Activated naive CD4-positive, alpha-beta T cell treated with Interleukin-2 at 50 U/mL for 16 hours (primary cell): ENCODE results near the gene PRR20C.
"Not testable (repeated sequence)": the region's sequence is repeated elsewhere in the genome, so short reads cannot be mapped to it uniquely, and the experiment has no call there.

Experiments used
- DNase-seq: peaks from one replicate; pipeline ENCODE4 v3.0.0-alpha.2; 2020

Gene PRR20C

DNA sequence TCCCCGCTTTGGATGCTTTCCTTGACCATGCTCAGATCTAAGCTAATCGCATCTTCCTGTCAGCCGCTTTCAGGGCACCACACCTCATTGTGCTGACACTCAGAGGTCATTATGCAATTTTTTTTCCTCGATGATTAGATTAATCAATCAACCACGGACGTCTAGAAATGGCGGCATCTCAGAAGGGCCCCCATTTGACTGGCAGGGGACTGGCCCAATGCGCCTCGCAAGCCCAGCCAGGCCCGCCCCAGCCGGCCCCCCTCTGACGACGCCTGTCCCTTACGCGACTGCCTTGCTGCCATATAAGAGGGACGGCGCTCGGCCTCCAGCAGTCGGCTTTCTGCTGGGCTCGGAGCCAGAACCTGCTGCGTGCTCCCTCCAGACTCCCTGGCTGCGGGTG is at the start of gene PRR20C:
PRR20C (plus strand) TSS at position 301 of the 400 bp plus-strand sequence. CDS start 387 bp downstream, outside the sequence.
- DNase-seq, result not testable (repeated sequence)

DNA sequence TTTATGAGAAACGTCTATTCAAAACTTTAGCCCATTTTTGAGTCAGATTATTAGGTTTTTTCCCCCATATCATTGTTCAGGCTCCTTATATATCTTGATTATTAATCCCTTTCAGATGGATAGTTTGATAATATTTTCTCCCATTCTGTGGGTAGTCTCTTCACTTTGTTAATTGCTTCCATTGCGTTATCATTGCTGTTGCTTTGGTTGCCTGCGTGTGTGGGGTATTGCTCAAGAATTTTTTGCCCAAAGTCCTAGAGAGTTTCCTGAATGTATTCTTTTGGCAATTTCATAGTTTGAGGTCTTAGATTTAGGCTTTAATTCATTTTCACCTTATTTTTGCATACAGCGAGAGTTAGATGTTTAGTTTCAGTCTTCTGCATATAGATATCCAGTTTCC is 38.9 kb upstream of the PRR20C start:
- no peak for DNase-seq

DNA sequence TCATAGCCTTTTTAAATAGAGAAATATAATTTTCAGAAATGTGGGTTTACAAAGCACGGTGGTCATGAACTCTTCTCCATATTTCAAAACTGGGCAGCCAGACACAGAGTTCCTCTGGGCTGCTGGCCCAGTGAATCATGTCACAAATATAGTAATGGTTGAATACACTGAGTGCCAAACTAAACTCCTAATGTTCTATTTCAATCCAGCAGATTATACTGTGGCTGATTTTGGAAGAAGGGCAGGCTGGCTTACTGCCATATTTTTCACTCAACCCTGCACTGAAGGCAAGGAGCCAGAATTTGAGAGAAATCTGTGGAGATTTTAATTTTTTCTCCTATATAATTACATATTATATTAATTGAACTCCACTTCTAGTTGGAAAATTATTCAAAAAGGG is 30.2 kb upstream of the PRR20C start:
- no peak for DNase-seq

DNA sequence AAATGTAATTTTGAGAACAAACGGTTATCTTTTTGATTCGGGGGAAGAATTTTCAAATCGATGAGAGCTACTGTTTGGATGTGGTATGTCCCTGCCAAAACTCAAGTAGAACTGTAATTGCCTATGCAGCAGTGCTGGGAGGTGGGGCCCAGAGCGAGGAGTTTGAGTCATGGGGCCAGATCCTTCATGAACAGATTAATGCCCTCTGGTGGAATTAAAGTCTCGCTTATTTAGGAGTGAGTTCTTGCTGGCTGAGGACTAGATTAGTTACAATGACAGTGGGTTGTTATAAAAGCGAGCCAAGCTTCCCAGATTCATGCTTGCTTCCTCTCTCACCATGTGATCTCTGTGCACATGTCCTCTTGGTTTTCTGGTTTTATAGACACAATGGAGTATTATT is 25.0 kb upstream of the PRR20C start:
- DNase-seq, result no peak

DNA sequence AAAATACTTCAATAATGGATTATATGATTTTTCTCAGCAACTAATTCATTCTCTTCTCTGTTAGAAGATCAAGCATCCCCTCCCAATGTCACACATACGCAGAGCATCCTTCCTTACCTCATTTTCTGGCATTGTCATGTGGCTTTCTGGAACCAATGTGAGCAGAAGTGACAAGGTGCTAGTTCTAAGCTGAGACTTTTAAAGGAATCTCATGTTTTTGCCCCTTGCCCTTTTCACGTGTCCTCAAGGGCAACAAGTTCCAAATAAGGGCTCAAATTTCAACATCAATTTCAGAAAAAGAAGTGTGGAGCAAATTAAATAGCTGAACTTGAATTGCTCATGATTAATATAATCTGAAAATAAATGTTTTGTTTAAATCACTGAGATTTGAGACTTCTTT is 17.8 kb upstream of the PRR20C start:
- no peak for DNase-seq

DNA sequence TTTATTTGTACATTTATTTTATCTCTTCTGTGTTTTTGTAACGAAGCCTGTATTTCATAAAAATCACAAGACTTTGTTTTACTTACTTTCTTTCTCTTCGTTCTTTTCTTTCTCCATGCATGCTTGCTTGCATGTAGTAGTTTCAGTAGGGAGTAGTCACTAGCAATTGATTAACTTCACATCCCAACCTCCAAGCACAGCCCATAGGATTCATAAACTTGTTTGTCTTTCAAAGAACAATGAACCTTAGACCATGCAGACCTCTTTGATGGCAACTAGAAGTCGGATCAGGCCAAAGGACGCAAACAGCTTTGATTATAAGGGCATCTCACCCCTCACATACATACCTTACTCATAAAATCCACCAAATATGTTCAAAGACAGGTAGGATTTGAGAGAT is 16.3 kb upstream of the PRR20C start:
- DNase-seq, result no peak

DNA sequence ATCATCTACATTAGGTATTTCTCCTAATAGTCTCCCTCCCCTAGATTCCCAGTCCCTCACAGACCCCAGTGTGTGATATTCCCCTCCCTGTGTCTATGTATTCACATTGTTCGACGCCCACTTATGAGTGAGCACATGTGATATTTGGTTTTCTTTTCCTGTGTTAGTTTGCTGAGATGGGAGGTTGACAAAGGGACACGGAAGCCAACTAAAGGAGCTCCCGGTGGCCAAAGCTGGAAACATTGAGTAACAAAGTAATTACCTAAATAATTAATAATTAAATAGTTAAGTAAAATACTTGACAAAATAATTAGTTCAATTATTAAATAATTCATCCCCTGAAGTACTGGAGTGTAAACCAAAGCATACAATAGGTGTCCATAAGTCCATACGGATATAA is 14.9 kb upstream of the PRR20C start:
- no peak for DNase-seq

DNA sequence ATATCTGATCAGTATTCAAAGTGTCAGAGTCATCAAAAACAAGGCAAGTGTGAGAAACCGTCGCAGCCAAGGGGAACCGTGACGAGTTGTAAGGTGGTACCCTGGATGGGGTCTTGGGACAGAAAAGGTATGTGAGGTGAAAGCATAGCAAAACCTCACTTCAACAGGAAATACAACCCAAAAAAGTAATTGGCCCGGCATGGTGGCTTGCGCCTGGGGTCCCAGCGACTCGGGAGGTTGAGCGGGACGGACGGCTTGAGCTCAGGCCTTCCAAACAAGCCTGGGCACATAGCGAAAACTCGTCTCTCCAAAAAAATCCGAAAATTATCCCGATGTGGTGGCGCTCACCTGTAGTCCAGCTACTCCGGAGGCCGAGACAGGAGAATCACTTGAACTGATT is 14.1 kb upstream of the PRR20C start:
- not testable (repeated sequence) for DNase-seq

DNA sequence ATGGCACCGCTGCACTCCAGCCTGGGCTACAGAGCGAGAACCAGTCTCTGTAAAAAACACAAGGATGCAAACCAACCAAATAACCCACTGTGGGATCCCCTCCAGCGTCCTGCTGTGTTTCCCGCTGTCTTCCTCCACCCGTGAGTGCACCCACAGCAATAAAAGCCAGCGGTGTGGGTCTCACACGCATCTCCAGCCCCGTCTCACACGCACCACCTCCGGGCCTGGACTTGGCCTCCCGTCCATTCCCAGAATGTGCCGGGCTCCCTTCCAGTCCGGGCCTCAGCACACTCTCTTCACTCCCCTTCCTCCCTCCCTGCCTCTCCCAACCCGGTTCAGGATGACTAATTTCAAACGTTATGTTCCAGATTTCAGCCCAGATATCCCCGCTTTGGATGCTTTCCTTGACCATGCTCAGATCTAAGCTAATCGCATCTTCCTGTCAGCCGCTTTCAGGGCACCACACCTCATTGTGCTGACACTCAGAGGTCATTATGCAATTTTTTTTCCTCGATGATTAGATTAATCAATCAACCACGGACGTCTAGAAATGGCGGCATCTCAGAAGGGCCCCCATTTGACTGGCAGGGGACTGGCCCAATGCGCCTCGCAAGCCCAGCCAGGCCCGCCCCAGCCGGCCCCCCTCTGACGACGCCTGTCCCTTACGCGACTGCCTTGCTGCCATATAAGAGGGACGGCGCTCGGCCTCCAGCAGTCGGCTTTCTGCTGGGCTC is 13.5 kb upstream of the PRR20C start, which contains the start of gene PRR20A:
PRR20A (plus strand) TSS at position 684 of the 734 bp plus-strand sequence. CDS start 387 bp downstream, outside the sequence.
- DNase-seq, result not testable (repeated sequence)

DNA sequence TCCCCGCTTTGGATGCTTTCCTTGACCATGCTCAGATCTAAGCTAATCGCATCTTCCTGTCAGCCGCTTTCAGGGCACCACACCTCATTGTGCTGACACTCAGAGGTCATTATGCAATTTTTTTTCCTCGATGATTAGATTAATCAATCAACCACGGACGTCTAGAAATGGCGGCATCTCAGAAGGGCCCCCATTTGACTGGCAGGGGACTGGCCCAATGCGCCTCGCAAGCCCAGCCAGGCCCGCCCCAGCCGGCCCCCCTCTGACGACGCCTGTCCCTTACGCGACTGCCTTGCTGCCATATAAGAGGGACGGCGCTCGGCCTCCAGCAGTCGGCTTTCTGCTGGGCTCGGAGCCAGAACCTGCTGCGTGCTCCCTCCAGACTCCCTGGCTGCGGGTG is 6.7 kb upstream of the PRR20C start, which contains the start of gene PRR20B:
PRR20B (plus strand) TSS at position 301 of the 400 bp plus-strand sequence. CDS start 387 bp downstream, outside the sequence.
- DNase-seq, result not testable (repeated sequence)

DNA sequence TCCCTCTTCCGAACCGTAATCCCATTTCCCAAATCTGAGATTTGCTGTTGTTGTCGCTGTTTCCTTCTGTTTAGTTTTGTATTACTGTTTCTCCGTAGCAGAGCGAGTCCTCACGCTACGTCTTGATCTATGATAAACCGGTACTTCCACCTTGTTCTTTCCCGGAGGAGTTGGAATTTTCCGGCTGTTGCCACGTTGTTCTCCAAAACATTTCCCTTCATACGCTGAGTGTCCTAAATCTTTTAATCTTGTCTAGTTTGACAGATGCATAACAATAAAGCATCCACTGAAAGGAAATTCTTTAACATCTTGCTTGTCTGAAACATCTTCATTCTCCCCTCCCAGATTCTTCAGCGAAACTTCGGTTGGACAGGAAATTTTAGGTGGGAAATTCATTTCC is 5.8 kb upstream of the PRR20C start:
- DNase-seq, result not testable (repeated sequence)

DNA sequence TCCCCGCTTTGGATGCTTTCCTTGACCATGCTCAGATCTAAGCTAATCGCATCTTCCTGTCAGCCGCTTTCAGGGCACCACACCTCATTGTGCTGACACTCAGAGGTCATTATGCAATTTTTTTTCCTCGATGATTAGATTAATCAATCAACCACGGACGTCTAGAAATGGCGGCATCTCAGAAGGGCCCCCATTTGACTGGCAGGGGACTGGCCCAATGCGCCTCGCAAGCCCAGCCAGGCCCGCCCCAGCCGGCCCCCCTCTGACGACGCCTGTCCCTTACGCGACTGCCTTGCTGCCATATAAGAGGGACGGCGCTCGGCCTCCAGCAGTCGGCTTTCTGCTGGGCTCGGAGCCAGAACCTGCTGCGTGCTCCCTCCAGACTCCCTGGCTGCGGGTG is 6.5 kb downstream of the PRR20C start, which contains the start of gene PRR20D:
PRR20D (plus strand) TSS at position 301 of the 400 bp plus-strand sequence. CDS start 387 bp downstream, outside the sequence.
- not testable (repeated sequence) for DNase-seq

DNA sequence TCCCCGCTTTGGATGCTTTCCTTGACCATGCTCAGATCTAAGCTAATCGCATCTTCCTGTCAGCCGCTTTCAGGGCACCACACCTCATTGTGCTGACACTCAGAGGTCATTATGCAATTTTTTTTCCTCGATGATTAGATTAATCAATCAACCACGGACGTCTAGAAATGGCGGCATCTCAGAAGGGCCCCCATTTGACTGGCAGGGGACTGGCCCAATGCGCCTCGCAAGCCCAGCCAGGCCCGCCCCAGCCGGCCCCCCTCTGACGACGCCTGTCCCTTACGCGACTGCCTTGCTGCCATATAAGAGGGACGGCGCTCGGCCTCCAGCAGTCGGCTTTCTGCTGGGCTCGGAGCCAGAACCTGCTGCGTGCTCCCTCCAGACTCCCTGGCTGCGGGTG is 13.0 kb downstream of the PRR20C start, which contains the start of gene PRR20E:
PRR20E (plus strand) TSS at position 301 of the 400 bp plus-strand sequence. CDS start 387 bp downstream, outside the sequence.
- DNase-seq, result not testable (repeated sequence)

DNA sequence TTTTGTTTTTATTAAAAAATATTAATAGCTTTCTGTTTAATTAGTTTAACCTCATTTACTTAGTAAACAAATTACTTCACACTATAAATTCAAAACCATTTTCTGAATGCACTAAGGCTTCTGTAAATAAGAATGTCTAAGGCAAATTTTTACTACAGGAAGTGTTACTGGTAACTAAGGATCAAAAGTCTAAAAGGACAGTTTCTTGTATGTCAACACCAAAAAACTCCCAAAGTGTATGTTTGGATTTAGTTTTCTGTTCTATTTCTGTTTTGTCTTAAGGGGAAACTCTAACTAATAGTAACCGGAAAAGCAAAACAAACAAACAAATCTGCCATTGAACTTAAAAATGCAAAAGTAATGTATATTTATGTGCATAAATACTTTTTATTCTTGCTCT is 37.8 kb downstream of the PRR20C start:
- DNase-seq, result no peak
